ENCODE measurements around the gene KIFAP3.
"Not testable (repeated sequence)": the region's sequence is repeated elsewhere in the genome, so short reads cannot be mapped to it uniquely, and the experiment has no call there.

Gene KIFAP3

GRCh38 chr1:170074250-170075157 lies at the start of gene KIFAP3:
KIFAP3 (minus strand) TSS chr1:170074695; CDS start chr1:170074467, 228 bp downstream.
- TF ChIP-seq ZNF274 (IDR thresholded peaks at IDR 0.05; ENCODE audit: low read depth, low read length), result no peak
- no peak for TF ChIP-seq SUZ12 (IDR thresholded peaks at IDR 0.05; ENCODE audit: extremely low read depth, insufficient read depth, insufficient read length)
- TF ChIP-seq YY1 (IDR thresholded peaks at IDR 0.05; ENCODE audit: insufficient read depth, insufficient read length), result no peak
- peak within 1 kb of the TSS; percentile 81 for H3K9ac ChIP-seq (ENCODE audit: insufficient read length, low read depth)

GRCh38 chr1:170122366-170122765 lies 47.9 kb upstream of the KIFAP3 start:
- H3K9ac ChIP-seq (ENCODE audit: insufficient read length, low read depth), result no peak overlapping the region
- TF ChIP-seq ZNF274 (IDR thresholded peaks at IDR 0.05; ENCODE audit: low read depth, low read length), result no peak
- no peak for TF ChIP-seq YY1 (IDR thresholded peaks at IDR 0.05; ENCODE audit: insufficient read depth, insufficient read length)
- no peak for TF ChIP-seq SUZ12 (IDR thresholded peaks at IDR 0.05; ENCODE audit: extremely low read depth, insufficient read depth, insufficient read length)
- H3K9me3 ChIP-seq (ENCODE audit: insufficient read depth, low read length), result peaks cover 9% of the 10 kb centered on the region; the same call in 1 of the 2 replicates
- no peaks in the 10 kb centered on the region for H3K36me3 ChIP-seq (ENCODE audit: insufficient read depth, insufficient read length, low read length)
- no peak overlapping the region for H3K4me3 ChIP-seq (ENCODE audit: insufficient read length, low read depth)
- H3K27me3 ChIP-seq (ENCODE audit: insufficient read depth, insufficient read length), result no peaks in the 10 kb centered on the region
- H3K4me1 ChIP-seq (ENCODE audit: insufficient read depth, insufficient read length), result no peaks in the 10 kb centered on the region
- DNase-seq (ENCODE audit: low read depth, low spot score), result no peak

More at GRCh38 chr1:170074250-170075157, at the start of gene KIFAP3:
- H3K9me3 ChIP-seq (ENCODE audit: insufficient read depth, low read length), result peaks cover 29% of the 10 kb centered on the region
- H3K4me1 ChIP-seq (ENCODE audit: insufficient read depth, insufficient read length), result no peaks in the 10 kb centered on the region
- H3K27me3 ChIP-seq (ENCODE audit: insufficient read depth, insufficient read length), result no peaks in the 10 kb centered on the region
- DNase-seq (ENCODE audit: low read depth, low spot score), result peak; percentile 99
- peak within 1 kb of the TSS; percentile 79 for H3K4me3 ChIP-seq (ENCODE audit: insufficient read length, low read depth)
- H3K36me3 ChIP-seq (ENCODE audit: insufficient read depth, insufficient read length, low read length), result no peaks in the 10 kb centered on the region

- Histone ChIP-seq H3K4me1 (ENCODE audit: insufficient read depth, insufficient read length) (no peaks in the 10 kb centered on the region), H3K36me3 (ENCODE audit: insufficient read depth, insufficient read length, low read length) (no peaks in the 10 kb centered on the region), H3K9me3 (ENCODE audit: insufficient read depth, low read length) (peaks cover 15% of the 10 kb centered on the region), H3K27me3 (ENCODE audit: insufficient read depth, insufficient read length) (no peaks in the 10 kb centered on the region), H3K9ac (ENCODE audit: insufficient read length, low read depth) (no peak overlapping the region), H3K4me3 (ENCODE audit: insufficient read length, low read depth) (no peak overlapping the region)
- TF ChIP-seq ZNF274 (IDR thresholded peaks at IDR 0.05; ENCODE audit: low read depth, low read length), result no peak
- TF ChIP-seq YY1 (IDR thresholded peaks at IDR 0.05; ENCODE audit: insufficient read depth, insufficient read length), result no peak
- no peak for TF ChIP-seq SUZ12 (IDR thresholded peaks at IDR 0.05; ENCODE audit: extremely low read depth, insufficient read depth, insufficient read length)
- no peak for DNase-seq (ENCODE audit: low read depth, low spot score)
Measured at GRCh38 chr1:170114906-170115305, 40.4 kb upstream of the KIFAP3 start.

GRCh38 chr1:170113140-170113539 lies 38.6 kb upstream of the KIFAP3 start:
- peaks cover 15% of the 10 kb centered on the region for H3K9me3 ChIP-seq (ENCODE audit: insufficient read depth, low read length)
- not testable (repeated sequence) for H3K9ac ChIP-seq (ENCODE audit: insufficient read length, low read depth); H3K4me1 ChIP-seq (ENCODE audit: insufficient read depth, insufficient read length); H3K27me3 ChIP-seq (ENCODE audit: insufficient read depth, insufficient read length); DNase-seq (ENCODE audit: low read depth, low spot score); H3K4me3 ChIP-seq (ENCODE audit: insufficient read length, low read depth); H3K36me3 ChIP-seq (ENCODE audit: insufficient read depth, insufficient read length, low read length)

GRCh38 chr1:170097449-170097948 lies 23.0 kb upstream of the KIFAP3 start:
- Histone ChIP-seq H3K9ac (ENCODE audit: insufficient read length, low read depth) (no peak overlapping the region), H3K36me3 (ENCODE audit: insufficient read depth, insufficient read length, low read length) (no peaks in the 10 kb centered on the region), H3K4me3 (ENCODE audit: insufficient read length, low read depth) (no peak overlapping the region), H3K27me3 (ENCODE audit: insufficient read depth, insufficient read length) (no peaks in the 10 kb centered on the region), H3K9me3 (ENCODE audit: insufficient read depth, low read length) (peaks cover 12% of the 10 kb centered on the region; the same call in 1 of the 2 replicates), H3K4me1 (ENCODE audit: insufficient read depth, insufficient read length) (peaks cover 2% of the 10 kb centered on the region)
- TF ChIP-seq ZNF274 (IDR thresholded peaks at IDR 0.05; ENCODE audit: low read depth, low read length), result no peak
- TF ChIP-seq SUZ12 (IDR thresholded peaks at IDR 0.05; ENCODE audit: extremely low read depth, insufficient read depth, insufficient read length), result no peak
- no peak for TF ChIP-seq YY1 (IDR thresholded peaks at IDR 0.05; ENCODE audit: insufficient read depth, insufficient read length)
- no peak for DNase-seq (ENCODE audit: low read depth, low spot score)

GRCh38 chr1:170096806-170097340 lies 22.4 kb upstream of the KIFAP3 start:
- DNase-seq (ENCODE audit: low read depth, low spot score), result no peak
- no peak overlapping the region for H3K9ac ChIP-seq (ENCODE audit: insufficient read length, low read depth)
- H3K9me3 ChIP-seq (ENCODE audit: insufficient read depth, low read length), result peaks cover 12% of the 10 kb centered on the region; the same call in 1 of the 2 replicates
- H3K27me3 ChIP-seq (ENCODE audit: insufficient read depth, insufficient read length), result no peaks in the 10 kb centered on the region
- H3K4me3 ChIP-seq (ENCODE audit: insufficient read length, low read depth), result no peak overlapping the region
- no peak for TF ChIP-seq SUZ12 (IDR thresholded peaks at IDR 0.05; ENCODE audit: extremely low read depth, insufficient read depth, insufficient read length)
- TF ChIP-seq ZNF274 (IDR thresholded peaks at IDR 0.05; ENCODE audit: low read depth, low read length), result no peak
- no peaks in the 10 kb centered on the region for H3K36me3 ChIP-seq (ENCODE audit: insufficient read depth, insufficient read length, low read length)
- H3K4me1 ChIP-seq (ENCODE audit: insufficient read depth, insufficient read length), result peaks cover 2% of the 10 kb centered on the region

All from NT2/D1 (cell line).